Peyer's patch (tissue), 4 donors: ENCODE measurements around the gene SLN.

Experiments used
- POLR2A ChIP-seq, 2 donors: fragments of 450-650 bp; IDR thresholded peaks; one replicate each; pipeline ENCODE4 v1.5.1; 2017; ENCODE audit warnings: antibody characterized with exemption in 2 of 2, mild to moderate bottlenecking in 2 of 2, moderate library complexity in 2 of 2
- TF ChIP-seq, protein P1 (sequence below), 6 experiments: fragments of 450-650 bp in 4 of 6; fragments of 200-600 bp in 2 of 6; sonication (generic) in 1 of 6; IDR thresholded peaks; one replicate each; pipeline ENCODE4 v1.5.1; 2017 to 2019; ENCODE audit warnings: antibody characterized with exemption in 6 of 6, mild to moderate bottlenecking in 3 of 6, moderate library complexity in 1 of 6

GRCh38 chr11:107666911-107667613 lies 44.8 kb downstream of the SLN start:
- TF ChIP-seq, protein P1, sequence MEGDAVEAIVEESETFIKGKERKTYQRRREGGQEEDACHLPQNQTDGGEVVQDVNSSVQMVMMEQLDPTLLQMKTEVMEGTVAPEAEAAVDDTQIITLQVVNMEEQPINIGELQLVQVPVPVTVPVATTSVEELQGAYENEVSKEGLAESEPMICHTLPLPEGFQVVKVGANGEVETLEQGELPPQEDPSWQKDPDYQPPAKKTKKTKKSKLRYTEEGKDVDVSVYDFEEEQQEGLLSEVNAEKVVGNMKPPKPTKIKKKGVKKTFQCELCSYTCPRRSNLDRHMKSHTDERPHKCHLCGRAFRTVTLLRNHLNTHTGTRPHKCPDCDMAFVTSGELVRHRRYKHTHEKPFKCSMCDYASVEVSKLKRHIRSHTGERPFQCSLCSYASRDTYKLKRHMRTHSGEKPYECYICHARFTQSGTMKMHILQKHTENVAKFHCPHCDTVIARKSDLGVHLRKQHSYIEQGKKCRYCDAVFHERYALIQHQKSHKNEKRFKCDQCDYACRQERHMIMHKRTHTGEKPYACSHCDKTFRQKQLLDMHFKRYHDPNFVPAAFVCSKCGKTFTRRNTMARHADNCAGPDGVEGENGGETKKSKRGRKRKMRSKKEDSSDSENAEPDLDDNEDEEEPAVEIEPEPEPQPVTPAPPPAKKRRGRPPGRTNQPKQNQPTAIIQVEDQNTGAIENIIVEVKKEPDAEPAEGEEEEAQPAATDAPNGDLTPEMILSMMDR (IDR thresholded peaks at IDR 0.05) = no peak
- no peak for TF ChIP-seq POLR2A (IDR thresholded peaks at IDR 0.05)
